Activated T-helper 2 cell treated with anti-CD3 and anti-CD28 coated beads, Interferon-gamma antibody, Interleukin-2, Interleukin-4, amounts not matched to agents 10 μg/mL and 5 μg/mL and 100 μg/mL, durations not matched to agents 14 hours and 24 hours and 36 hours (primary cell): ENCODE results near the gene HTRA1. TPM values are rescaled to one million over a fixed set of nuclear protein-coding genes. Genes with fewer than 3 reads are reported as not detected.

Experiments used
- DNase-seq: peaks from one replicate; pipeline ENCODE4 v3.0.0; 2021; ENCODE audit warnings: low spot score
- H3K27ac Mint-ChIP-seq: one replicate; pipeline ENCODE4 v1.8.0; 2021; ENCODE audit warnings: mixed read lengths
- H3K27me3 Mint-ChIP-seq: one replicate; pipeline ENCODE4 v1.8.0; 2021; ENCODE audit warnings: low read depth, mixed read lengths
- H3K36me3 Mint-ChIP-seq: one replicate; pipeline ENCODE4 v1.8.0; 2021; ENCODE audit warnings: low read depth, mixed read lengths
- H3K4me1 Mint-ChIP-seq: one replicate; pipeline ENCODE4 v1.8.0; 2021; ENCODE audit warnings: low read depth, mixed read lengths
- H3K4me3 Mint-ChIP-seq: one replicate; pipeline ENCODE4 v1.8.0; 2021; ENCODE audit warnings: low read depth, mild to moderate bottlenecking, moderate library complexity, mixed read lengths
- H3K9me3 Mint-ChIP-seq: one replicate; pipeline ENCODE4 v1.8.0; 2021; ENCODE audit warnings: mixed read lengths
- intact Hi-C: fragments of 100-400 bp; cut with micrococcal nuclease; formaldehyde crosslinking; loops from one replicate; pipeline ENCODE4 v1.15.1; 2023
- total RNA-seq: library from RNA; stranded (reverse); gene quantifications from 2 replicates; pipeline ENCODE4 v1.2.3, GENCODE V29; 2022

HTRA1 gene
- total RNA-seq, 1 donor from 2014 or later: not detected

DNA sequence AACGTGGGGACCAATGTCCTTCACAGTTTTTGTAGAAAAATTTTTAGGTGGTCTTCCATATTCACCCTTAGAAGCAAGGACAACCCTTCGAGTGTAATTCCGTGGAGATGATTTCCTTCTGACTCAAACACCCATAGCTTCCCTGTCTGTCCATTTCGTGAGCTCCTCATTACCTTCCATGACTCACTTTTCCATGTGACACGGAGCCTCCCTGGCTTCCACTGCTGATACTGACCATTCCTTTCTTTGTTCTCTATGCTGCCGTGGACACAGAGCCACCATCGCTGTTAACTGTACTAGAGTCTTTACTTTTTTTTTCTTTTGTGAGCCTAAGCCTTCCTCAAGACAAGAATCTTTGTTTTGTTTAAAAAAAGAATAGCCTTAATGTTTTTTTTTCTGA is 19.4 kb upstream of the HTRA1 start:
- Mint-ChIP-seq H3K4me1 (no peaks in the 10 kb centered on the region), H3K36me3 (no peaks in the 10 kb centered on the region), H3K27me3 (peaks cover 9% of the 10 kb centered on the region), H3K9me3 (no peaks in the 10 kb centered on the region), H3K27ac (no peak overlapping the region), H3K4me3 (no peak overlapping the region)
- DNase-seq: no peak
- intact Hi-C loops: no loop called here

GRCh38 chr10:122445469-122445868 is 15.9 kb upstream of the HTRA1 start:
- DNase-seq: no peak
- Mint-ChIP-seq H3K36me3 (no peaks in the 10 kb centered on the region), H3K27me3 (peaks cover 16% of the 10 kb centered on the region), H3K27ac (no peak overlapping the region), H3K4me3 (no peak overlapping the region), H3K4me1 (no peaks in the 10 kb centered on the region), H3K9me3 (no peaks in the 10 kb centered on the region)
- intact Hi-C loops: no loop called here

GRCh38 chr10:122445904-122446303 is 15.4 kb upstream of the HTRA1 start:
- no peak for DNase-seq
- Mint-ChIP-seq H3K9me3 (no peaks in the 10 kb centered on the region), H3K27me3 (peaks cover 18% of the 10 kb centered on the region), H3K27ac (no peak overlapping the region), H3K36me3 (no peaks in the 10 kb centered on the region), H3K4me1 (no peaks in the 10 kb centered on the region), H3K4me3 (no peak overlapping the region)
- intact Hi-C loops: no loop called here

DNA sequence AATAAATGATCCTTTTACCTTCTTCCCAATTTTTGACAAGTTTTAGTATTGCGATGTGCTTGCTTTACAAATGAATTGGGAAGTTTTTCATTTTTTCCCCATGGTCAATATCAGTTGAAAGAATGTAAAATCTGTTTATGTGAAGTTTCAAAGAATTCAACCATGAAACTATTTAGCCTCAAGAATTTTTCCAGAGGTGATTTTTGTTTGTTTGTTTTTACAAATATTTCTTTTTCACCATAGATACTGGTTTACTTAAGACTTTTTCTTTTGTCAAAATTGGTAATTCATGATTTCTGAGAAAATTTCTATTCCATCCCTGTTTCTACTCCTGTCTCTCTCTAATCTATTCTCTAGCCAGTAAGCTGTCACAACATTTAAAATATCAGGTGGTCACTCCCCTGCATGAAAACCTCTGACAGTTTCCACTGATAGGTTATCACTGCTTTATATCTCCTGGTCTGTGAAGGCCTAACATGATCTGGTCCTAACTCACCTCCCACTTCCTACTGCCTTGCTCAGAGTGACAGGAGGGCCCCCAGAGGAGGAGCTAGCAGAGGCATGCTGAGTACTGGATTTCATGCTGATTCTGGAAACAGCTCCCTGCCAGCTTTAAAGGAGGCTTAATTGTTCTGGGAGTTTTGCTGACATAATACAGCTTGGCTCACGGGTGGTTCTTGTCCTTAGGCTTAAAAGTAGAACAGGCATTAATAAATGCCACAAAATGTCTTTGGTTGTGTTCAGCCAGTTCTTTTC is 14.5 kb upstream of the HTRA1 start:
- intact Hi-C loops: no loop called here

DNA sequence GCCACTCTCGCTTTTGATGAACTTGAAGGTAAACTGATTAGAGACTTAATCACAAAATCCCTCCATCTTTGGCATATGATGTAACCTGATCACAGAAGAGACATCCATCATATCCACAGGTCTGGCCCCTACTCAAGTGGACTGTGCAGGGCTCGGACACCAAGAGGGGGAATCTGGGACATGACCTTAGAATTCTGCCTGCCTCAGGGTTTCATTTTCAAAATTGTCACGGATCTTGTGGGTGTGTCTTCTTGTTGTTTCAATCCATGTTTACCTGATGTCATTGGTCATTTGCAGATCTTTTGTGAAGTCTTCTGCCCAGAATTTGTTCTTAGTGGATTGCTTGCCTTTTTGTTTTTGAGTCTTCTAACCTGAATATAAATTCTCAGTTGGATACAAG is 12.8 kb upstream of the HTRA1 start:
- no peak overlapping the region for H3K4me3 Mint-ChIP-seq
- DNase-seq: no peak
- H3K36me3 Mint-ChIP-seq: no peaks in the 10 kb centered on the region
- H3K4me1 Mint-ChIP-seq: no peaks in the 10 kb centered on the region
- no peaks in the 10 kb centered on the region for H3K9me3 Mint-ChIP-seq
- peaks cover 17% of the 10 kb centered on the region for H3K27me3 Mint-ChIP-seq
- H3K27ac Mint-ChIP-seq: no peak overlapping the region
- intact Hi-C loops: no loop called here

More for the DNA sequence above, 14.5 kb upstream of the HTRA1 start:
- H3K27me3 Mint-ChIP-seq: peaks cover 18% of the 10 kb centered on the region
- no peak overlapping the region for H3K4me3 Mint-ChIP-seq
- no peak overlapping the region for H3K27ac Mint-ChIP-seq
- H3K36me3 Mint-ChIP-seq: no peaks in the 10 kb centered on the region
- DNase-seq: no peak
- H3K9me3 Mint-ChIP-seq: no peaks in the 10 kb centered on the region
- H3K4me1 Mint-ChIP-seq: no peaks in the 10 kb centered on the region

DNA sequence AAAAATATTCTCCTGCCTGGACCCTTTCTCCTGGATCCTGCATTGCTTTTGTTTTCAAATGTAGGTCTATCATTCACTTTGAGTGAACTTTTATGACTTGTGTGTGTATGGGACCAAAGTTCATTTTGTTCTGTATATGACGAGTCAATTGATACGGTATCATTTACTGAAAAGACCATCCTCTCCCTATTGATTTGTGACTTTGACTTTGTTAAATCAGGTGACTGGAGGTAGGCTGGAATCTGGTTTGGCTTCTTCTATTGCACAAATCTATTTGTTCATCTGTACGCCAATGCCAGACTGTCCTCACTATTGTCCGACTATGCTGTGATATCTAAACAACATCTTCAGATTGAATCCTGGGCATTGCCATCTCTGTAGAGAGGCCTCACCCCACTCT is 12.2 kb upstream of the HTRA1 start:
- no peak overlapping the region for H3K4me3 Mint-ChIP-seq
- H3K27ac Mint-ChIP-seq: no peak overlapping the region
- intact Hi-C loops: no loop called here
- peaks cover 17% of the 10 kb centered on the region for H3K27me3 Mint-ChIP-seq
- H3K36me3 Mint-ChIP-seq: no peaks in the 10 kb centered on the region
- H3K4me1 Mint-ChIP-seq: no peaks in the 10 kb centered on the region
- no peak for DNase-seq
- no peaks in the 10 kb centered on the region for H3K9me3 Mint-ChIP-seq

DNA sequence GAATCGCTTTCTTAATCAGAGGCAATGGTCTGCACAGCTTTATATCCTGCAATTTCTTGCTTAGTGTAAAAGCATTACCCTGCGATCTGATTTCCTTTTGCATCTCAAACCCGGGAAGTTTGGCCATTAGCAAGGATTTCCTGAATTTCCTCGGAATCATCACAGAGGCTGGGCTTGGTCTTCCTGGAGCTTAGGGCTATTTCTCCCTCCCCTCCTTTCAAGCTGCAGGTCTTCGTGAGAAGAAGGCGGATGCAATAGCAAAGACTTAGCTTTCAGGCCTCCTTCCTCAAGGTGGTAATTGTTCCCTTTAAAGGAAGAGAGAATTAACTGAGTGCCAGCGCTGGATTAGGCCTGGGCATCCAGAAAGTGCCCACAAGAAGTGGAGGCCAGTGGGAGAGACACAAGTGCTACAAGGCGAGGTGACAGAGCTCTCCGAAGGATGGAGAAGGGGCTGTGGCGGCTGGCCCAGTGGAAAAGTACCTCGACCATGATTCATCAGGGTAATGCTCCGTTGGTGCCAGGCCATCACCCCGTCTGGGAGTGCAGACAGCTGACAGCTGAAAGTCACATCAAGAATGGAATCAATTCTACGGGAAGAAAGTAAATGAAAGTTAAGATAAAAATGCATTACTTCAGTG is 10.9 kb upstream of the HTRA1 start:
- Mint-ChIP-seq H3K4me1 (no peaks in the 10 kb centered on the region), H3K36me3 (no peaks in the 10 kb centered on the region), H3K9me3 (no peaks in the 10 kb centered on the region), H3K4me3 (no peak overlapping the region), H3K27me3 (peaks cover 15% of the 10 kb centered on the region), H3K27ac (no peak overlapping the region)
- intact Hi-C loops: no loop called here
- no peak for DNase-seq

DNA sequence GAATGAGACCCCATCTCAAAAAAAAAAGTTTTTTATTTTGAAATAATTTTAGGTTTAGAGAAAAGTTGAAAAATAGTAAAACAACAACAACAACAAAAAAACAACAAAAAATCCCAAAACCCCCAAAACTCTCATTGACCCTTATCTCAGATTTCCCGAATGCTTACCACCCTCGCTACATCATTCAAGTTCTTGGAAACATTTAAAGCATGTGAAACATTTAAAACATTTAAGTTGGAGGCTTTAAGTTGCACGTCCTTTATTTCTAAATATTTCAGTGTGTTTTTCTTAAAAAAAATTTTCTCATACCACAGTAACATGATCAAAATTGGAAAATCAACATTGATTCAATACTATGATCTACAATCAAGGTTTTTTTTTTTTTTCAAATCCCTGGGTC is 7.3 kb upstream of the HTRA1 start:
- Mint-ChIP-seq H3K27ac (no peak overlapping the region), H3K4me3 (no peak overlapping the region), H3K4me1 (no peaks in the 10 kb centered on the region), H3K27me3 (peaks cover 36% of the 10 kb centered on the region), H3K36me3 (no peaks in the 10 kb centered on the region), H3K9me3 (no peaks in the 10 kb centered on the region)
- DNase-seq: no peak
- intact Hi-C loops: no loop called here

DNA sequence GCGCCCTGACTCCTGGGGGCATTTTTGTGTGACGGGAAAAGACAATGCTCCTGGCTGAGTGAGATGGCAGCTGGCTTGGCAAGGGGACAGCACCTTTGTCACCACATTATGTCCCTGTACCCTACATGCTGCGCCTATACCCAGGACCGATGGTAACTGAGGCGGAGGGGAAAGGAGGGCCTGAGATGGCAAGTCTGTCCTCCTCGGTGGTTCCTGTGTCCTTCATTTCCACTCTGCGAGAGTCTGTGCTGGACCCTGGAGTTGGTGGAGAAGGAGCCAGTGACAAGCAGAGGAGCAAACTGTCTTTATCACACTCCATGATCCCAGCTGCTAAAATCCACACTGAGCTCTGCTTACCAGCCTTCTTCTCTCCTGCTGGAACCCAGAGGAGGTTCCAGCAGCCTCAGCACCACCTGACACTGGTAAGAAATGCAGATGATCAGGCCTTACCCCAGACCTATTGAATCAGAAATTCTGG is 6.7 kb upstream of the HTRA1 start, which contains the start of gene ARMS2:
ARMS2 (plus strand) TSS at position 51 of the 478 bp plus-strand sequence; CDS start at position 126, 75 bp downstream.
- Mint-ChIP-seq H3K27me3 (peaks cover 37% of the 10 kb centered on the region), H3K27ac (no peak within 1 kb of the TSS), H3K4me3 (no peak within 1 kb of the TSS), H3K9me3 (no peaks in the 10 kb centered on the region), H3K36me3 (no peaks in the 10 kb centered on the region), H3K4me1 (no peaks in the 10 kb centered on the region)
- DNase-seq: no peak
- intact Hi-C loops: no loop called here

DNA sequence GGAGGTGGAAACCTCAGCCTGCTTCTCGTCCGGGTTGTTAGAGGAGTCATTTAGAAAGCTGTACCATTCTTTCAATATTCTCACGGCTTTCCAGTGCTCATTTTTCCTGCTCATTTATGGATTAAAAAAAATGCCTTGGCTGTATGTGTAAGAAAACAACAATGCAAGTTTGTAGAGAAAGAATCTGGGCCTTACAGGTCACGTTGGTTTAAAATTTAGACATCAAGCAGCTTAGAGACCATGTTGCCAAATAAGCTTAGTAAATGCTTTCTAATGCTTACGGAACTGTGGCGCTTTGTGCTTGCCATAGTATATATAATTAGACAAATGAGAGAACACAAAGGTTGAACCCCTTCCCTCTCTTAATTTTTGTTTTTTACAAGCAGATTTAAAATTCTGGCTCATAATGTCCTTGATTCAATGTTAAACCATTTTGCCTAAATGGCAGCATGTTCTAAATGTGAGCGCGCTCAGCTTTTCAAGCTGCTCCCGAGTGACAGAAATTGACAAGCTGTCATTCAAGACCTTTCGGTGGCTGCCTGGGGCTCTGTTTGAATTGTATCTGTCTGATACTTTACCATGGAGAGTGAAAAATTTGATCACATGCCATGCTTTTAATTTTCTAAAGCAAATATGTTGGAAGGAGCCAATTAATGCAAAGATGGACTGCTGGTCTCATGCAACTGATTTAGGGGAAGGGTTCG is 5.8 kb upstream of the HTRA1 start:
- no peaks in the 10 kb centered on the region for H3K9me3 Mint-ChIP-seq
- DNase-seq: no peak
- no peaks in the 10 kb centered on the region for H3K4me1 Mint-ChIP-seq
- intact Hi-C loops: no loop called here
- no peaks in the 10 kb centered on the region for H3K36me3 Mint-ChIP-seq
- H3K27ac Mint-ChIP-seq: no peak overlapping the region
- peaks cover 42% of the 10 kb centered on the region for H3K27me3 Mint-ChIP-seq
- H3K4me3 Mint-ChIP-seq: no peak overlapping the region

GRCh38 chr10:122457934-122458333 is 3.4 kb upstream of the HTRA1 start:
- no peak for DNase-seq
- Mint-ChIP-seq H3K9me3 (no peaks in the 10 kb centered on the region), H3K36me3 (no peaks in the 10 kb centered on the region), H3K27me3 (peaks cover 49% of the 10 kb centered on the region), H3K27ac (no peak overlapping the region), H3K4me3 (no peak overlapping the region), H3K4me1 (peaks cover 4% of the 10 kb centered on the region)
- intact Hi-C loops: no loop called here

DNA sequence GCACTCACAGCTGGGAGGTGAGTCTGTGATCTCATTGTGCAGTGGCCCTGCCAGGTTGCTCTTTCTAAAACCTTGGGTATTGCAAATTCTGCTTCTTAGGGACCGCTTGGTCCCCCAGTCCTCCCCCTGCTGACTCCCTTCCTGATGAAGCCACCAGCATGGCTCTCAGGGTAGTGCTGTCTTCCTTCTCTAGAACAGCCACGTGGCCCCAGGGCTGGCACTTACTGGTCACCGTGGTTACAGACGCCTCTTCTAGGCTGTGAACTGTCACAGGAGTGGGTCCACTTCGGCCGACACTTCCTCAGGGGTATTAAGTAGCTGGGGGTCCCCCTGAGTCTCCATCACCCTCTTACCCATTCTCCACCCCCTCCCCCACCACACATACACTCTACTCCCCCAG is 2.7 kb upstream of the HTRA1 start:
- Mint-ChIP-seq H3K4me3 (no peak overlapping the region), H3K36me3 (no peaks in the 10 kb centered on the region), H3K27ac (no peak overlapping the region), H3K4me1 (peaks cover 4% of the 10 kb centered on the region), H3K27me3 (peaks cover 57% of the 10 kb centered on the region), H3K9me3 (no peaks in the 10 kb centered on the region)
- no peak for DNase-seq
- intact Hi-C loops: no loop called here
